ENCODE measurements around the gene ZFAND3.

The ZFAND3 gene
- 32.4 to 38.2 reads per million in 2 experiments for total RNA-seq

DNA sequence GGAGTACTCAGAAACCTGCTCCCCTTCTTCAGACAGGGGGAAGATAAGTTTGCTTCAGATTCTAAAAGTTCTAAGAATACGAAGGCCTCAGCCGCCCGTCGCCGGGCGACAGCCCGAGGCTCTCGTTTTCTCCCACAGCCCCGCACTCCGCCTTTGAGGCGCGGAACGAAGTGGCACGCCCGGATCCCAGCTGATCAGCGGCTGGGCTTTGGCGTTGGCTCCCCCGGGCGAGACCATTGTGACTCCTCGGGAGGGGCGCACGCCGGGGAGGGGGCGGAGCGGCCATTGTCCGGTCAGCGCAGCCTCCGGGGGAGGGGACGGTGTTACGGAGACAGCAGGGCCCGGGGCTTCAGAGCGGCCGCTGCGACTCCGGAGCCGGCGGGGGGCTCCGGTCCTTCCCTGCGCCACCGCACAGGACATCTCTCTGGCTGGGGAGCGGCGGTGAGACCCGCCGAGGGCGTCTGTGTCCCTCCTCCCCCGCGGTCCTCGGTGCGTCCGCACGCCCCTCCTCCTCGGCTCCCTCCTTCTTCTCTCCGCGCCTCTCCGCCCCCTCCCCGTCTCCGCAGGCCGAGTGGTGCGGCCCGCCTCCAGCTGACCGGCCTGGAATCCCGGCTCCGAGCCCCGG, at the start of gene ZFAND3:
TSS of gene ZFAND3 (plus strand) at position 551 of the 625 bp plus-strand sequence. CDS start 219 bp downstream, outside the sequence.
- DNase-seq (ENCODE audit: low read depth) = peak; percentile 84

GRCh38 chr6:37774028-37774680, 45.4 kb upstream of the ZFAND3 start:
- DNase-seq (ENCODE audit: low read depth) = no peak

DNA sequence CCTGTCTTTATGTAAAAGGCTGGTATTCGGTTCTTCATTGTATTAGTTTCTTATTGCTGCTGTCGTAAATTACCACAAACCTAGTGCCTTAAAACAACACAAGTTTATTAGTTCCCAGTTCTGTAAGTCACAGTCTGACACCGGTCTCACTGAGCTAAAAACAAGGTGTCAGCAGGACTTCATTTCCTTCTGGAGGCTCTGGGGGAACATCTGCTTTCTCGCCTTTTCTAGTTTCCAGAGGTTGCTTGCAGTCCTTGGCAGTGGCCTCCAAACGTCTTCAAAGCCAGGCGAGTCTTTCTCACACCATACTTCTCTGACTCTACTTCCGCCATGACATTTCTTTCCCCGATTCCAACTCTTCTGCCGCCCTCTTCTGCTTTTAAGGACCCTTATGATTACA, 43.0 kb upstream of the ZFAND3 start:
- DNase-seq (ENCODE audit: low read depth) = no peak

DNA sequence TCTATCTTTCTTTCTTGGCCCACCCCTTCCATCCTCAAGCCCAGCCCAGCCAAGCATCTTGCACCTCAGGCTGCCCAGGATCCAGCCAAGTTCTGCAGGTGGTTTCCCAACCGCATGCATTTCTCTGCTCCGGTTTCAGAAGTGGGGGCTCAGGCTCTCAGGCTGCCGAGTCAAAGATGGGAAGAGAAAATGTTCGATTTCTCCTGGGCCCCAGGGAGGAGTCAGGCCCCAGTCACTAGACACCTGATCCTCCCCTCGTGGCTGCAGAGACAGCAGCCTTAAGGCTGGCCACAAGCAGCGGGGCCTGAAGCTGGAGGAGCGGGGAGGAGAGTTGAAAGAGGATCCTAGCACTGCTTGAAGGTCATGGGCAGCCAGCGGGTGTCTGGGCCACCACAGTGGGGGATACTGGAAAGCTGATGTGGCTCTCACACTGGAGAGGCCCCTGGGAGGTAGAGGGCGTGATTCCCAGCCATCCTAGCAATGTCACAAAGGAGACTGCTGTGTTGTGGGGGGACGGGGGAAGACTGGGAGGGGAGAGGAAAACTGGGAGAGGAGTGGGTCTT, 42.2 kb upstream of the ZFAND3 start:
- DNase-seq (ENCODE audit: low read depth) = no peak

DNA sequence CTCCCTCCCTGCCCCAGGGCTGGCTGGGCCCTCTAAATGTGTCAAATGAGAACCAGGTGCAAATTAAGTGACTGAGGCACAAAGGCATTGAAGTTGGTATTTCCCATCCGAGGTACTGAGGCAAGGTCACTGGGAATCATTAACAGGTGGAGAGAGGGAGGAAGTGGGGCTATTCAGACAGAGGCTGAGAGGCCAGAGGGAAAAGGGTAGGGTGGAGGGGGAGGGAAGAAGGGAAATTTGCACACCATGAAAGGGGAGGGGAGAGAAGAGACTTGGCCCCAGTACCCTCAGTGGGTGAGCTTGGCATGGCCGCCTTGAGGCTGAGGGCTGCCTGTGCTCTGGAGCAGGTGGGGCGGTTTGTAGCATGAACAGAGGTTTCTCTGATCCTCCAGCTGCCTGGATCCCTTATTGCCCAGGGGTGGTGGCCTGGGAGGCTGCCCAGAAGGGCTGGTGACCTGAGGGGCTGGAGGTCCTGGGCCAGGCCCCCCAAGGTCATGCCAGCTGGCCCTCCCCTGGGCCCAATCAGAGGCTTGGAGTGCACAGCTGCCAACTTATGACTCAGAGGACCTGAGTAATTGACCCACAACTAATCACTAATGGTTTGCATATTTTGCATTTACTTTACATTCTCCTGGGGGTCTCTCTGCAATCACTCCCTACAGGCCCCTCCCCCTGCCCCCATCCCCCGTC, 40.3 kb upstream of the ZFAND3 start:
- DNase-seq (ENCODE audit: low read depth) = no peak

- no peak for DNase-seq (ENCODE audit: low read depth)
Measured at GRCh38 chr6:37779902-37780628, 39.5 kb upstream of the ZFAND3 start.

GRCh38 chr6:37781788-37782187, 37.7 kb upstream of the ZFAND3 start:
- no peak for DNase-seq (ENCODE audit: low read depth)

DNA sequence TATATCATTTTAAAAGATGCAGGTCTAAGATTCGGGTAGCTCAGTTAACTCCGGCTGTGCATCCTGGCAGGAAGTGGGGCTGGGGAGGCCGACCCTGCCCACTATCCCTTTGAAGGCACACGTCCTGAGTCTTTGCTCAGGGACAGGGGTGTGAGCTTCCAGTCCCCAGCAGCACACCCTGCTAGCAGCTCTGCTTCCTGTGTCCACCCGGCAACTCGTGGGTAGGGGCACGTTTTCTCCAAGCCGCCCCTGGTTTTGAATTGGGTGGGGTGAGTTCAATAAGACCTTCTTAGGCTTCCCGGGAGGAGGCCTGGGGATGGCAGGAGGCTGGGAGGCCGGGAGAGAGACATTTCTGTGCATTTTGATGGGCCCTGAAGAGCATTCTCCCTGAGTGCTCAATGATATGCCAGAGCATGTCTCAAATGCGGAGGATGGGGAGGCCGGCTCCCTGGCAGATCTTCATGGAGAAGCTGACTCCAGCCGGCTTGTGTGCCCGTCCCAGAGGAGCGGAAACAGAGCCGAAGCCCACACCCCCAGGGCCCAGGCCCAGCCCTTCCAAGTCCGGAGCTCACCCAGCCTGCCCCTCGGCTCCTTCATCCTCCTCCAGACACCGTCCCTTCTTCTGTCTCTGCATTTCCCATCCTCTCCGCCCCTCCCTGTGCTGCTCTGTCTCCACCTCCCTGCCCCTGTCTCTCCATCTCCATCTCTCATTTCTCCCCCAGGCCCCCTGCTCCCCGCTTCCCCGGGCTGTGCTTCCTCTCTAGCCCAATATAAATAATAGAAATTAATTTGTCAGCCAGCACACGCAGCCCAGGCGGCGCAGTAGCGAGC, 36.3 kb upstream of the ZFAND3 start:
- DNase-seq (ENCODE audit: low read depth) = no peak

DNA sequence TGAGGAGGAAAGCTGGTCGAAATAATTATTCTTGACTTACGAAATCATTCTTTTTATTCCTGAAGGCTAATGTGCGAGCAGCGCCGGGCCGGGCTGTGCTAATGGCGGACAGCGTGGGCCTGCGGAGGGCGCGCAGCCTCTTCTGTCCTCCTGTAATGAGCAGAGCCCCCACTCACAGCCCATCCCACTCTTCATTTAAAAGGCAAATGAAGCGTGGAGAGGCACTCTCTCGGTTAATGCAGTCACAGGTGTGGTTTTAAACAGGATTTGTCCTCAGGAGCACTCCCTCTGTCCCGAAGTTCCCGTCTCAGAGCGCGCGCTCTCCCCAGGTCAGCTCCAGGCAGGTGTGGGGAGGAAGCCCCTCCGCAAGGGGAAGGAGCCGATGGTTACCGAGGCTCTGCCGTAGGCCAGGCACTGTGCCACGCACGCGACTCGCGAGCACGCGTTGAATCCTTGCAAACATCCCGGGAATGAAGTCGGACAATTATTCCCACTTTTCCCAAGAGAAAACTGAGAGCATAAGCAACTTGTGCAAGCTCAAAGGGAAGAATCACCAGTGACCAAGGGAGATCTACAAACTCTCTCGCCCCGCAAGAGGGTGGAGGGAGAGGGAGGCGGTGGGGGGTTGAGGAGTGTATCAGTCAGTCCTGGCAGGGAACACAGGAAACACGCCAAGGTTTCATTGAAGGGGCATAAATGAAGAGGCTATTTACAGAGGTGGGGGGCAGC, 35.5 kb upstream of the ZFAND3 start:
- no peak for DNase-seq (ENCODE audit: low read depth)

- DNase-seq (ENCODE audit: low read depth) = no peak
Measured at GRCh38 chr6:37784585-37784967, 35.0 kb upstream of the ZFAND3 start.

GRCh38 chr6:37785002-37785662, 34.4 kb upstream of the ZFAND3 start:
- DNase-seq (ENCODE audit: low read depth) = no peak

DNA sequence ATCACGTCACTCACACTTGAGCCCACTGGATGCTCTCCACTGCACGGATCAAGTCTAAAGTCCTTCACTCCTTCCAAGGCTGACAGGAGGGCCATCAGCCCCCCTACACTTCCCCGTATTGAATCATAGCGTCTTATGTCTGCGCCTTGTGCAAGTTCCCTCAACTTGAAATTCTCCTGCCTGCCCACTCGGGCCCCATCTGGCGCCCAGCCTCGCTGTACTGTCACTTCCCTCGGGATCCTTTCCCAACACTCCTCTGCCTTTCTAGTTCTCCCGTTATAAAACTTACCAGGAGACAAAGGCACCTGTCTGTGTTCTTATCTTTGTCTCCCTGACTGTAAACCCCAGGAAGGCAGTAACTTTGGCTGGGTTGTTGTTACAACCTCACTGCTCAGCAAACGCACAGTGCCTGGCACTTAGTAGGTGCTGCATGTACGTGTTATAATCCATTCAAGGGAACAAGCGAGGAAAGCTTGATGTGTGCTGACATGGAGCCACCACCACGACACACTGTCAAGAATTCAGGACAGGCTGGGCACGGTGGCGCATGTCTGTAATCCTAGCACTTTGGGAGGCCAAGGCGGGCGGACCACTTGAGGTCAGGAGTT, 33.8 kb upstream of the ZFAND3 start:
- DNase-seq (ENCODE audit: low read depth) = no peak

GRCh38 chr6:37787216-37787615, 32.3 kb upstream of the ZFAND3 start:
- DNase-seq (ENCODE audit: low read depth) = no peak

DNA sequence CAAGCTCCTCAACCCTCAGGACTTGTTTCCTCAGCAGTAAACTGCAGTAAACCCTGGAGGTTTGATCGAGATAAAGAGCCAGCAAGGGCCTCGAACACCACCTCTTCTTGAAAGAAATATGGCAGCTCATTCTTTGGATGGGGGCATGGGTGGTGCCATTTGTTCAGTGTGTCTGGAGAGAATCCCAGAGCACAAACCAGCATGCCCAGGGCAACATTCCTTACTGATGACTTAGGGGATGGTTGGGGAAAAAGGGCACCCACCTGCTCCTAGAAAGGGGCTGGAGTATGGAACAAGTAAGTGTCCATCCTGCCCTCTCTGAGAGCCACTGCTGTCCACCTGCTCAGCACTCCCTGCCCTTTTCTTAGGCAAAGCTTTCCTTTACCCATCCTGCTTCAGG, 31.3 kb upstream of the ZFAND3 start:
- no peak for DNase-seq (ENCODE audit: low read depth)

GRCh38 chr6:37791156-37791919, 28.2 kb upstream of the ZFAND3 start:
- DNase-seq (ENCODE audit: low read depth) = peak; percentile 59

DNA sequence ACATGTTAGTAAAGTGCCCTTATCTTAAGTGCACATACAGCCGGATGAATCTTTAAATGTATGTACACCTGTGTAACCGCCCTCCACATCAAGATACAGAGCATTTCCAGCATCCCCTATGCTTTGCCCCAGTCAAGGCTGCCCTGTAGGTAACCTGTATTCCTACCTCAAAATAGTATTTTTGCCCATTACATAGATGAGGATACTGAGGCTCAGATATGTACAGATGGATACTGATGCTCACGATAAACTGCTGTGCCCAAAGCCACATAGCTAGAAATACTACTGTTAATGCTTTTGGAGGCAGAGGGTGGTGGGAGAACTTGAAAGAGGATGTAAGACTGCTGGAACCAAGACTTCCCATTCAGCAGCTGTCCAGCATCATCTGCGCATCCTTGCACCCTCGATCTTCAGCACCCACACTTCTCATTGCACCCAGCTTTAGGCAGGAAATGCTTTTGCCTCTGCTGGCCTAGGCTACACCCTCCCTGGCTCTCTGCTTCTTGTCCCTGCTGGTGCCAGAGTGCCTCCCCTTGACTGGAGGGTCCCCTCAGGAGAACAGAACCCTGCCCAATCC, 27.0 kb upstream of the ZFAND3 start:
- no peak for DNase-seq (ENCODE audit: low read depth)

DNA sequence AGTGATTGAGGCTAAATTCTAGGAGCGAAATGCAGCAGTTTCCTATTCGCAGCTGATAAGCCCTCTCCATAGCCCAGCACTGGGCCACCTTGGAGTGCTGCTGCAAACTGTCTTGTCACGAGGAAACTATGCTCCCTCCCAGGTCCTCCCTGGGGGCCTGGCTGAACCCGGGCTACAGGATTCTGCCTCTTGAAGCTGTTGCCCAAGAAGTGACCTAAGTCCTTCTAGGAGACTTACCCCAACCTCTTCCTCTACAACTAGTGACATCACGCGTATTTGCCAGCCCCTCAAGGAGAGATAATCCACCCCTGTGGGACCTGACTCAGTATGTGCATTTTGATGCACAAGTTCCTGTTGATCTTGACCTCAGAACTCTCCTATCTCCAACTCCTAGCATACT, 26.5 kb upstream of the ZFAND3 start:
- no peak for DNase-seq (ENCODE audit: low read depth)

DNA sequence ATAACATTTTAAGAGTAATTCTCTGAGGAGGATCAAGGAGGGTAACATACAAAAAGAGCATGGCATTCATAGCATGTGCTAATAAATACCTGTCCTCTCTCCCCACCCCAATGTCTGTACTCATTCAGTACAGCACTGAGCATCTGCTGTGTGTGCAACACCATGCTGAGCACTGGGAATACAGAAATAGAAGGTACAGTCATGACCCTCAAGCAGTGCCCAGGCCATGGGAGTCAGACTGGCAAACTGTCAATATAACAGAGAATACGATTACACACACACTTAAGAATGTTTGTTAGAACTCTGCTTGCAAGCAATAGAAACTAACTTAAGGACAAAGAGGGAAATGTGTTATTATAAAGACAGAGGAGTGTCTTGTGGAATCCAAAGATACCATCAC, 24.7 kb upstream of the ZFAND3 start:
- DNase-seq (ENCODE audit: low read depth) = no peak
